A549 treated with dexamethasone at 1 μM for 4 hours (cell line): ENCODE data around the gene FBXW10B. TPM values are rescaled to one million over a fixed set of nuclear protein-coding genes. Genes with fewer than 3 reads are reported as not detected.

Source experiments
- total RNA-seq: library from RNA; stranded (reverse); fragments of 200-300 nt; extraction: Qiagen RNA extraction; gene quantifications from 5 replicates; pipeline ENCODE4 v1.2.3, GENCODE V29; 2022

Gene FBXW10B
- total RNA-seq = 2.0 to 3.7 TPM (median 3.4 TPM) in 5 replicates

GRCh38 chr17:15619331-15620058, at the start of gene FBXW10B:
Gene FBXW10B (minus strand): TSS chr17:15619704. CDS start chr17:15619512, 192 bp downstream.

Other genes with a start within 250 kb of the FBXW10B start
- gene CDRT4, start 152.1 kb downstream of the FBXW10B start, total RNA-seq = 0.78 to 1.6 TPM (median 1.2 TPM) in 4 of 5 replicates, not detected in the other
- 6.6 to 12.2 TPM (median 10.0 TPM) in 5 replicates for gene TVP23C, start 56.2 kb downstream of the FBXW10B start, total RNA-seq
- 196 to 235 TPM (median 212 TPM) in 5 replicates for gene TRIM16, start 64.6 kb upstream of the FBXW10B start, total RNA-seq
- 25.2 to 31.4 TPM (median 28.7 TPM) in 5 replicates for gene ZNF286A, start 80.0 kb upstream of the FBXW10B start, total RNA-seq
- not detected in 5 replicates for gene TBC1D26, start 112.6 kb upstream of the FBXW10B start, total RNA-seq